GM12874 (cell line): ENCODE results near the gene MYO1E.

Source experiments
- CTCF ChIP-seq: IDR thresholded peaks from 2 replicates; pipeline ENCODE4 v1.5.1; 2011; ENCODE audit warnings: low read depth, mild to moderate bottlenecking, control low read depth, low read length, moderate library complexity; ENCODE audit not compliant: insufficient read depth

MYO1E gene

GRCh38 chr15:59251001-59251845 lies 121.4 kb downstream of the MYO1E start:
- TF ChIP-seq CTCF = no peak

- no peak for TF ChIP-seq CTCF
These were observed 122.4 kb downstream of the MYO1E start for GRCh38 chr15:59250249-59250648.

GRCh38 chr15:59249816-59250215 lies 122.9 kb downstream of the MYO1E start:
- TF ChIP-seq CTCF = no peak

GRCh38 chr15:59247364-59247763 lies 125.3 kb downstream of the MYO1E start:
- TF ChIP-seq CTCF = peak; percentile 69

- no peak for TF ChIP-seq CTCF
These were observed 127.1 kb downstream of the MYO1E start for GRCh38 chr15:59245559-59245958.

GRCh38 chr15:59244337-59244736 lies 128.3 kb downstream of the MYO1E start:
- TF ChIP-seq CTCF = no peak

GRCh38 chr15:59243622-59244021 lies 129.0 kb downstream of the MYO1E start:
- no peak for TF ChIP-seq CTCF
